ENCODE data around the gene SCGB3A1. TPM values are rescaled to one million over a fixed set of nuclear protein-coding genes. Genes with fewer than 3 reads are reported as not detected.

Gene SCGB3A1
- total and polyA plus RNA-seq, 2 of the 4 experiments (the other 2 are of a cell fraction): not detected

DNA sequence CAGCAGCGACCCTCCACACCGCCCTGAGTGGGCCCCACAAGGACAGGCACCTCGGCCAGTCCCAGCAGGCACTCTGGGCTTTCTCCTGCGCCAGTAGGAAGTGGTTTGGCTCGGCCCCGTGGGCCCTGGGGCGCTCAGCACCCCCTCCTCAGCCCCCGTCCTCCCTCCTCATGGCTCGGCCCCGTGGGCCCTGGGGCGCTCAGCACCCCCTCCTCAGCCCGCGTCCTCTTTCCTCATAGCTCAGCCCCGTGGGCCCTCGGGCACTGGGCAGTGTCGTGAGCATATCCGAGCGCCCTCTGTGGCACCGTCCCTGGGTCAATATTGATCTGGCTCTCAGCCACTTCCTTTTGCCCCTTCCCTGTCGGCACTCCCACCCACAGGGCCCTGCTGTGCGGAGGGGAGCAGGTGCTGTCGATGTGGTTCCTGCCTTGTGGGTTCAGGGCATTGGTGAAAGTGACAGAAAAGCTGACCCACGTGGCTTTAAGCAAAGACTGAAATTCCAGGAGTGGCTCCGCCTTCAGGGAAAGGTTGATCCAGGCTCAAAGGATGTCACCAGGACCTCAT lies 5.5 kb upstream of the SCGB3A1 start:
- Histone ChIP-seq H3K56ac (ENCODE audit: extremely low read depth, insufficient read depth, low read length) (no peak overlapping the region), H3K18ac (ENCODE audit: low read depth, low read length) (no peak overlapping the region), H2BK120ac (ENCODE audit: low read depth, low read length) (no peak overlapping the region), H3K36me3 (ENCODE audit: control insufficient read depth, insufficient read depth, low read length) (no peaks in the 10 kb centered on the region), H3K27me3 (ENCODE audit: control insufficient read depth, insufficient read depth, low read length) (peaks cover 6% of the 10 kb centered on the region; the same call in 1 of the 2 replicates), H2BK15ac (ENCODE audit: low read depth, low read length) (no peak overlapping the region), H2BK5ac (ENCODE audit: low read depth, low read length, poor library complexity, severe bottlenecking) (no peak overlapping the region), H3K4ac (ENCODE audit: low read depth, low read length) (no peak overlapping the region), H2AFZ (replicated peaks; ENCODE audit: low read length, poor library complexity) (no peak overlapping the region), H4K8ac (ENCODE audit: low read depth in 2 of 2, low read length in 2 of 2) (no peak overlapping the region), H4K5ac (ENCODE audit: low read depth, low read length) (no peak overlapping the region), H4K91ac (ENCODE audit: insufficient read depth, low read depth, low read length) (no peak overlapping the region), H3K9me1 (ENCODE audit: insufficient read depth, low read length) (no peaks in the 10 kb centered on the region), H3K9ac (ENCODE audit: low read depth, low read length) (no peak overlapping the region), H2BK20ac (ENCODE audit: low read depth, low read length) (no peak overlapping the region), H3K4me2 (ENCODE audit: low read depth, low read length) (no peak overlapping the region), H4K20me1 (ENCODE audit: insufficient read depth, low read length) (no peaks in the 10 kb centered on the region), H3K27ac (ENCODE audit: insufficient read depth, low read length) (no peak overlapping the region), H3K14ac (replicated peaks; ENCODE audit: low read depth, low read length) (no peak overlapping the region), H3K4me1 (ENCODE audit: control insufficient read depth, insufficient read depth, low read length) (no peaks in the 10 kb centered on the region), H2AK5ac (ENCODE audit: low read depth, low read length) (no peak overlapping the region), H3K23ac (ENCODE audit: low read depth, low read length) (no peak overlapping the region), H3K9me3 (ENCODE audit: control insufficient read depth, insufficient read depth, low read length) (no peaks in the 10 kb centered on the region), H3K79me1 (ENCODE audit: low read depth in 1 of 2, low read length in 2 of 2) (no peaks in the 10 kb centered on the region), H2AK9ac (replicated peaks; ENCODE audit: low read depth, low read length, poor library complexity) (no peak overlapping the region), H3K4me3 (ENCODE audit: insufficient read depth, low read depth, low read length) (no peak overlapping the region)
- DNase-seq: no peak
- no CpG with 5 or more reads among the region's 24 CpGs for WGBS, 2 experiments (ENCODE audit: extremely low coverage in 2 of 2, insufficient read length in 1 of 2)
- intact Hi-C loops (cut with micrococcal nuclease) (no loop called here), dilution Hi-C loops (cut with HindIII; ENCODE audit: low sequenced_read_pairs, unreplicated experiment) (no loop called here), in situ Hi-C loops (cut with MboI; ENCODE audit: low sequenced_read_pairs) (no loop called here)
- TF ChIP-seq, protein P1, sequence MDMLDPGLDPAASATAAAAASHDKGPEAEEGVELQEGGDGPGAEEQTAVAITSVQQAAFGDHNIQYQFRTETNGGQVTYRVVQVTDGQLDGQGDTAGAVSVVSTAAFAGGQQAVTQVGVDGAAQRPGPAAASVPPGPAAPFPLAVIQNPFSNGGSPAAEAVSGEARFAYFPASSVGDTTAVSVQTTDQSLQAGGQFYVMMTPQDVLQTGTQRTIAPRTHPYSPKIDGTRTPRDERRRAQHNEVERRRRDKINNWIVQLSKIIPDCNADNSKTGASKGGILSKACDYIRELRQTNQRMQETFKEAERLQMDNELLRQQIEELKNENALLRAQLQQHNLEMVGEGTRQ (IDR thresholded peaks at IDR 0.05; ENCODE audit: low read depth, low read length): no peak
- TF ChIP-seq, protein P2, sequence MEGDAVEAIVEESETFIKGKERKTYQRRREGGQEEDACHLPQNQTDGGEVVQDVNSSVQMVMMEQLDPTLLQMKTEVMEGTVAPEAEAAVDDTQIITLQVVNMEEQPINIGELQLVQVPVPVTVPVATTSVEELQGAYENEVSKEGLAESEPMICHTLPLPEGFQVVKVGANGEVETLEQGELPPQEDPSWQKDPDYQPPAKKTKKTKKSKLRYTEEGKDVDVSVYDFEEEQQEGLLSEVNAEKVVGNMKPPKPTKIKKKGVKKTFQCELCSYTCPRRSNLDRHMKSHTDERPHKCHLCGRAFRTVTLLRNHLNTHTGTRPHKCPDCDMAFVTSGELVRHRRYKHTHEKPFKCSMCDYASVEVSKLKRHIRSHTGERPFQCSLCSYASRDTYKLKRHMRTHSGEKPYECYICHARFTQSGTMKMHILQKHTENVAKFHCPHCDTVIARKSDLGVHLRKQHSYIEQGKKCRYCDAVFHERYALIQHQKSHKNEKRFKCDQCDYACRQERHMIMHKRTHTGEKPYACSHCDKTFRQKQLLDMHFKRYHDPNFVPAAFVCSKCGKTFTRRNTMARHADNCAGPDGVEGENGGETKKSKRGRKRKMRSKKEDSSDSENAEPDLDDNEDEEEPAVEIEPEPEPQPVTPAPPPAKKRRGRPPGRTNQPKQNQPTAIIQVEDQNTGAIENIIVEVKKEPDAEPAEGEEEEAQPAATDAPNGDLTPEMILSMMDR (conservative IDR thresholded peaks at IDR 0.05; ENCODE audit: low read depth, low read length): no peak
- TF ChIP-seq RFX5 (IDR thresholded peaks at IDR 0.05; ENCODE audit: low read depth, low read length) (no peak), NFE2L2 (IDR thresholded peaks at IDR 0.05; ENCODE audit: low read depth, low read length) (no peak), SMC3 (IDR thresholded peaks at IDR 0.05; ENCODE audit: low read depth, low read length) (no peak), CHD1 (IDR thresholded peaks at IDR 0.05; ENCODE audit: low read depth, low read length) (no peak), FOS (IDR thresholded peaks at IDR 0.05; ENCODE audit: low read depth, low read length) (no peak), POLR2A (IDR thresholded peaks at IDR 0.05; ENCODE audit: low read depth, low read length) (no peak), MAZ (IDR thresholded peaks at IDR 0.05; ENCODE audit: borderline replicate concordance, low read depth, low read length) (no peak), MAFK (IDR thresholded peaks at IDR 0.05; ENCODE audit: low read depth, low read length) (no peak), MXI1 (IDR thresholded peaks at IDR 0.05; ENCODE audit: borderline replicate concordance, low read depth, low read length) (no peak), RAD21 (IDR thresholded peaks at IDR 0.05; ENCODE audit: low read length) (no peak), RCOR1 (IDR thresholded peaks at IDR 0.05; ENCODE audit: insufficient replicate concordance, low read length) (no peak), CEBPB (IDR thresholded peaks at IDR 0.05; ENCODE audit: low read depth, low read length) (no peak), BHLHE40 (IDR thresholded peaks at IDR 0.05; ENCODE audit: low read depth, low read length) (no peak)
- TF ChIP-seq, protein P3, sequence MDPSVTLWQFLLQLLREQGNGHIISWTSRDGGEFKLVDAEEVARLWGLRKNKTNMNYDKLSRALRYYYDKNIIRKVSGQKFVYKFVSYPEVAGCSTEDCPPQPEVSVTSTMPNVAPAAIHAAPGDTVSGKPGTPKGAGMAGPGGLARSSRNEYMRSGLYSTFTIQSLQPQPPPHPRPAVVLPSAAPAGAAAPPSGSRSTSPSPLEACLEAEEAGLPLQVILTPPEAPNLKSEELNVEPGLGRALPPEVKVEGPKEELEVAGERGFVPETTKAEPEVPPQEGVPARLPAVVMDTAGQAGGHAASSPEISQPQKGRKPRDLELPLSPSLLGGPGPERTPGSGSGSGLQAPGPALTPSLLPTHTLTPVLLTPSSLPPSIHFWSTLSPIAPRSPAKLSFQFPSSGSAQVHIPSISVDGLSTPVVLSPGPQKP (IDR thresholded peaks at IDR 0.05; ENCODE audit: borderline replicate concordance, low read depth, low read length): no peak
- ATAC-seq (ENCODE audit: low read depth): no peak
- BruUV-seq (replicated peaks): no TSS peak
- ChIA-PET CTCF (no interaction called here), POLR2A (ENCODE audit: unreplicated experiment) (no interaction called here)
